GM19467 (cell line): ENCODE measurements around the gene S100A1.
"Not testable (repeated sequence)": the region's sequence is repeated elsewhere in the genome, so short reads cannot be mapped to it uniquely, and the experiment has no call there.

Experiments used
- ATAC-seq: cut with Tn5 transposase; IDR thresholded peaks from one replicate; pipeline ENCODE4 v1.9.1; 2021; ENCODE audit warnings: mild to moderate bottlenecking, moderate library complexity; ENCODE audit not compliant: unreplicated experiment

The S100A1 gene

GRCh38 chr1:153651771-153652170 is 23.5 kb downstream of the S100A1 start:
- ATAC-seq, result no peak

DNA sequence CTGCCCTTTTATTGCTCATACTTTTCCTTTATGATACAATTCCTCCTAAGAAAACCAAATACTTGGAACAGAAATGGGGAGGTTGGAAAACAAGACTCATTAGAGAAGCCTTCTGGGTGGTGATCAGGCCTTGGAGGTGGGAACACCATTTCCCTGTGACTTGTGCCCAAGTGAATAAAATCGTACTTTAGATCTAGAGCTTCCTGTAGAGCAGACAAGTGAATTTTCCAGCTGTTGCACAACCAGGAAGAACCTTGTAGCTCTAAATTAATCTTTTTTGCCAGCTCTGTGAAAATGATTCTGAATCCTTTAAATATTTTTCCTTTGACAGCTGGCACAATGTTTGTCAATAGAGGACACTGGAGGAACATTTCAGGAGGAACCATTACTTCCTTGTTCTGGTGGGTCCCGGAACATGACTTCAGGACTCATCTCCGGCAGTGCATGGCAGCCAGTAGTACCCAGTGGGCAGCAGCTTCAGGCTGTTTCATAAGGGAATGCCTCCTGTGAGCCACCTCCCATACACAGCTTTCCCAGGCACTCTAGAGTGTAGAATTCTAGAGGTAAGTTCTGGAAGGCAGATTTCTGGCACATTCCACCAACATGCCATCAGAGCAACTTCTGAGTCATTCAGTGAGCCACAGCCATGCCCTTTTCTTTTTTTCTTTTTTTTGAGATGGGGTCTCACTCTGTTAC is 24.7 kb downstream of the S100A1 start:
- ATAC-seq, result no peak

GRCh38 chr1:153655333-153655732 is 27.1 kb downstream of the S100A1 start:
- ATAC-seq, result no peak

DNA sequence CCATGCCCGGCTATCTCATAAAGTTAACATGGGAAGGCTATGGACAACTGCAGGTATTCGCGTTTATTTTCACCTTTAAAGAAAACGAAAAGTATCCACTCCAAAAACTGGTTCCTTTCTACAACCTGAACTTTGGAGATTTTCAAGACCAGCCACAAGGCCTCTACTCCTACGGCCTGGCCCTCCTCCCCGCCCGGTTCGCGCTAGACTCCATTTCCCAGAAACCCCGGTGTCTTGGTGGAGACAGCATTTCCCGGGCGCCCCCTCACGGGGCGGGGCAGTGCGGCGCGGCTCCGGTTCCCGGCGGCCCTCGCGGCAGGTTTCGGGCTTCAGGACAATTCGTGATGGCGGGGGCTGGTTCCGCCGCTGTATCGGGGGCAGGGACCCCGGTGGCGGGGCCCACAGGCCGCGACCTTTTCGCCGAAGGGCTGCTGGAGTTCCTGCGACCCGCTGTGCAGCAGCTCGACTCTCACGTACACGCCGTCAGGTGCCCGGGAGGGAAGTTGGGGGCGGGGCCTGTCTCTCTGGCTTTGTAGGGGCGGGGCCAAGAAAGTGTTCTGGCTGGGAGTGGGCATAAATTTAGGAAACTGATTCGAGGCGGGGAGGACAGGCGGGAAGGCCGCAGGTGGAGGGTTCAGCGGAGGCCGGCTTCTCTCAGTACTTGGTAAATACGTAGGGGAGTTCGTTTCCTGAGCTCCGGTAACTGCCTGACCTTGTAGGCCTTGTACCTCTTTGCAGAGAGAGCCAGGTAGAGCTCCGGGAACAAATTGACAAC is 30.4 kb downstream of the S100A1 start, which contains the start of gene SNAPIN:
TSS of gene SNAPIN (plus strand) at position 304 of the 775 bp plus-strand sequence. CDS start at position 345, 41 bp downstream.
- peak; percentile 86 for ATAC-seq

DNA sequence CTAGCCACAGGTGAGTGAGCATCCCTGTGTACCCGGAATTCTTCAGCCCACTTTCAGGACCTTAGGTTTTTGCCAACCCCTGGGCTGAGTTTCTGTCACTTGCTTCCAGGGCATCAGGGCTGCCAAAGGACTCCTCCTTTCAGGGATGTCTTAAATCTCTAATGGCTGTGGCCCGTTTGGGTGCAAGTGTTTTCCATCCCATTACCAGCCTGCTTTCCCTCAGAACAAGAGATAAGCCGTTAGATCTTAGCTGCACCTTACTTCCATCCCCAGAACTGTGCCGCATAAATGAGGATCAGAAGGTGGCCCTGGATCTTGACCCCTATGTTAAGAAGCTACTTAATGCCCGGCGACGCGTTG is 30.9 kb downstream of the S100A1 start:
- no peak for ATAC-seq

DNA sequence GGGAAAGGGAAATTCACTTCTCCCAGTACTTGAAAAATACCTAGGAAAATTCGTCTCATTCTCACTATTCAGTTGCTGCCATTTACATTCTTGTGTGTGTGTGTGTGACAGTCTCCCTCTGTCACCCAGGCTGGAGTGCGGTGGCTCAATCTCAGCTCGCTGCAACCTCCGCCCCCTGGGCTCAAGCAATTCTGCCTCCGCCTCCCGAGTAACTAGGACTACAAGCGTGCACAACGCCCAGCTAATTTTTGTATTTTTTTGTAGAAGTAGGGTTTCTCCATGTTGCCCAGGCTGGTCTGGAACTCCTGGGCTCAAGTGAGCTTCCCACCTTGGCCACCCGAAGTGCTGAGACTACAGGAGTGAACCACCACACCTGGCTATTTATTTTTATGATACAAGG is 31.4 kb downstream of the S100A1 start:
- no peak for ATAC-seq

DNA sequence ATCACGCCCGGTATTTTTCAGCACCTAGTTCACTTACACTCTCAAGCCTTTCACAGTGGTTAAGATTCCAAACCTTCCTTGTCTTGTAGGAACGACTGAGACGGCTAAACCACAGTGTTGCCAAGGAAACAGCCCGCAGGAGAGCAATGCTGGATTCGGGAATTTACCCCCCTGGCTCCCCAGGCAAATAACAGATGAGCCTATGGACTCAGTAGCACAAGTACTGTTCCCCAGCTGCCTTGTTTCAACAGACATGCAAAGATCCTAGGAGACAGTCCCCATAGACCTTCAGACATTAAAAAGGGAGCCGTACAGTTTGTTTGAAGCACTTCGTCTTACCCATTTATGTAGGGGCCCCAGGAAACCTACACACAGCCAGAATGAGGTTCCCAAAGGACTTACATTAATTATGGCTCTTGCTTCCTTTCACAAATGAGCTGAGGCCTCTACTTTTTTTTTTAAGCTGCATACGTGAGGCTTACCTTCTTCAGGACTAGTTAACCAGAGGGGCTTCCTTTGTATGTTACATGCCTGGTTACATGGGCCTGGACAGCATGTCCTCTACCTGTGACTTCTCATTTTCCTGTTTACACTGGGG is 33.0 kb downstream of the S100A1 start:
- ATAC-seq, result no peak

DNA sequence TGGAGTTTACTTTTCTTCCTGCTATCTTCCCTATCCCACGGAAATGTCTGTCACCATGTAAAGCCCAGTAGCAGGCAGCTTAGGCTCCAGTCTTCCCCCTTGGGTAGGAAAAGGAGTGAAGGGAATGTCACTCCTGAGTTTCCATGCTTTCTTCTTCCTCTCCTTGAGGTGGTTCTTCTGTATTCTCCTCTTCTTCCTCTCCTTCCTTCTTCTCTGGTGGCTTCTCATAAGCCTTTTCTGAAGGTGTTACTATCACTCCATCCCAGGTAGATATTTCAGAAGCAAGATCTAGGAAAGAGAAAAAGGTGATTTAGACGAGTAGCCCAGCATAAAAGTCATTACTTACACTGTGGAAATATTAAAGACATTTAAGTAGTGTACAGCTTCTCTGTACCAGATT is 34.0 kb downstream of the S100A1 start:
- no peak for ATAC-seq

DNA sequence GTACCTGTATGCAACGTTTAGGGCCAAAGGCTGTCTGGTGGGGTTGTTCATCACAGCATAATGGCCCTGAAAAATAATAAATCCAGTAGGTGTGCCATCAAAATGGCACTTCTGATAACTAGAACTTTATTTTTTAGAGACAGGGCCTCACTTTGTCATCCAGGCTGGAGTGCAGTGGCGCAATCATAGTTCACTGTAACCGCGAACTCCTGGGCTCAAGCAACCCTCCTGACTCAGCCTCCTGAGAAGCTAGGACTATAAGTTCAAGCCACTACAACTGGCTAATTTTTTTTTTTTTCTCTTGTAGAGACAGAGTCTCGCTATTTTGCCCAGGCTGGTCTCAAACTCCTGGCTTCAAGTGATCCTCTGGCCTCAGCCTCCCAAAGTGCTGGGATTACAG is 35.0 kb downstream of the S100A1 start:
- ATAC-seq, result no peak

GRCh38 chr1:153667439-153667838 is 39.2 kb downstream of the S100A1 start:
- no peak for ATAC-seq

DNA sequence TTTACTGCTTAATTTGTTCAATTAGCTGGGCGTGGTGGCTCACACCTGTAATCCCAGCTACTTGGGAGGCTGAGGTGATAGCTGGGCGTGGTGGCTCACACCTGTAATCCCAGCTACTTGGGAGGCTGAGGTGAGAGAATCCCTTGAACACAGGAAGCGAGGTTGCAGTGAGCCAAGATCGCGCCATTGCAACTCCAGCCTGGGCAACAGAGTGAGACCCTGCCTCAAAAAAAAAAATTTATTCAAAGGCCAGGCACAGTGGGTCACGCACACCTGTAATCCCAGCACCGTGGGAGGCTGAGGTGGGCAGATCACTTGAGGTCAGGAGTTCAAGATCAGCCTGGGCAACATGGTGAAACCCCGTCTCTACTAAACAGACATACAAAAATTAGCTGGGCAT is 40.4 kb downstream of the S100A1 start:
- ATAC-seq, result not testable (repeated sequence)

- no peak for ATAC-seq
Measured at GRCh38 chr1:153669606-153670005, 41.4 kb downstream of the S100A1 start.

DNA sequence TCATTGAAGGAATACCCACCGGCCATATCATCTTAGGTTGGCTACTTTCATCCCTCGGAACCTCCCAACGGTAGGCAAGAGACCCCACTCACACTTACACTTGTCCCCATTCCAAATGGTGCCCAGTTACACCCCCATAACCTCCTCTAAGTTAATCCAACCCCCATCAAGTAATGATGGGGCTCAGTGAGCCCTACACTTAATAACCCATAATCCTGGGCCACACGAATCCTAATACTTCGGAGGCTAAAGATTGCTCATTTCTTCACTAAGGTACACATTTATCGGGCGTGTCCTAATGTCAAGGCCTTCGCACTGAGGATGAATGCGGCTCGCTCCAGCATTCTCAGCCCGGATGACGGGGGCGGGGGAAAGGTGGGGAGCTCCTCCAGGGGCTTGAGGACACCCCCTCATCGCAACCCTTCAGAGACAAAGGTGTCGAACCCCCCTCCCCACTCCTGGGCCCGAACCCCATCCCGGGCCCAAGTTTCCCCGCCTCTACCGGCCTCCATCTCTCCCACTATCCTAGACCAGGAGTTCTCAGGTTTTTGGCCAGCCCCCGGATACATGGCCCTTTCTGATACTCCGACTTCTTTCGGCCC is 42.1 kb downstream of the S100A1 start:
- no peak for ATAC-seq

DNA sequence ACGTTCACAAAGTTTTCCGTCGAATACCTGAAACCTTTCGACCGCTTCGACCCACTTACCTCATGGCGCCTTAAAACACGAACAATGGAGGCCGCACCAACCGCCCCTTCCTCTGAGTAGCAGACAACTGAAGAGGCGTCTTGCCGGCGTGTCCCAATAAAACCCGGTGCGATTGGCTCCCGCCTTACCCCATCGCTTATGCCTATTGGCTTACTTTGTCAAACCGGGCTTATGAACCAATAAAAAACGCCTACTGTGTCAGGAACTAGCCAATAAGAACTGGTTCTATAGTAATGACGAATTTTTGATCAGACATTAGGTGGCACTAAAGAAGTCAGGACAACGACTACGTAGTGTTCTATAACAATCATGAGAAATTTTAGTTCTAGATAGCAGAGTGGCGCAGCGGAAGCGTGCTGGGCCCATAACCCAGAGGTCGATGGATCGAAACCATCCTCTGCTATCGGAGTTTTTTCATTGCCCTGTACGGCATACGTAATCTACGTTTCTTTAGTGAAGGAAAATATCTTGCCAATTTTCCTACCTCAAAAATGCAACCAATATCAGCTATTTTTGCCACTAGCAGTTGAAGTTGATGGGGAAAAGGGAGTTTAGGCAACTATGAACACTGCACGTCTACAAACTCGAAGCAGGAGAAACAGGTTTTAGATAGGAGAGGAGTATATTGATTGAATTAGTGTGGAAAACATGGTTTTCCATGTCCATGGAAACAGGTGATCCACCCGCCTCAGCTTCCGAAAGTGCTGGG is 42.8 kb downstream of the S100A1 start, which contains the start of gene ILF2:
TSS of gene ILF2 (minus strand) at position 135 of the 769 bp plus-strand sequence. CDS start at position 64, 71 bp downstream.
- peak; percentile 96 for ATAC-seq

DNA sequence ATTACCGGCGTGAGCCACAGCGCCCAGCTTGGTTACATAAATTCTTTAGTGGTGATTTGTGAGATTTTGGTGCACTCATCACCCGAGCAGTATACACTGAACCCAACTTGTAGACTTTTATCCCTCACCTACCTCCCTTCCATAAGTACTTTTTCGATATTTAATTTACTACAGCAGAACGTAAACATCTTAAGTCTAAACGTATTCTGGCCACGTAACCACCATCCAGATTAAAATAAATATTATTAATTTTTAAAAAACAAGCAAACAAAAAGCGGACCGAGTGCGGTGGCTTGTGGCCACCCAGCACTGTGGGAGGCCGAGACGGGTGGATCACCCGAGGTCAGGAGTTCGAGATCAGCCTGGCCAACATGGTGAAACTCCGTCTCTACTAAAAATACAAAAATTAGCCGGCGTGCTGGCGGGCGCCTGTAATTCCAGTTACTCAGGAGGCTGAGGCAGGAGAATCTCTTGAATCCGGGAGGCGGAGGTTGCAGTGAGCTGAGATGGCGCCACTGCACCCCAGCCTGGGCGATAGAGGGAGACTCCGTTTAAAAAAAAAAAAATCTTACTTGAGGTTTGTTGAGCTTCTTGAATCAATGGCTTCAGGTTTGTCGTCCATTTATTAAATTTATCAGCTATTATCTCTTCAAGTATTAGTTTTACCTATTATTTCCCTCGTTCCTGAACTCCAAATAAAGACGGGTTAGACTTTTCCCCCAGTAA is 43.6 kb downstream of the S100A1 start:
- peak; percentile 5 for ATAC-seq

DNA sequence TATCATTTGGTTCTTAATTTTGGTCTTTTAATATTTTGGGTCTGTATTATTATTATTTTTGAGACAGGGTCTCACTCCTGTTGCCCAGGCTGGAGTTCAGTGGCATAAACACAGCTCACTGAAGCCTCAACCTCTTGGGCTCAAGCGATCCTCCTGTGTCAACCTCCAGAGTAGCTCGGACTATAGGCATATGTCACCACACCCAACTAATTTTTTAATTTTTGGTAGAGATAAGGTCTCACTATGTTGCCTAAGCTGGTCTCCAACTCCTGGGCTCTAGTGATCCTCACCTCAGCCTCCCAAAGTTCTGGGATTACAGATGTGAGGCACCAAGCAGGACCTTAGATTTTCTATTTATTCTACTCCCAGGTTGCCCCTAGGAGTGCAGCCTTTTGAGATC is 45.3 kb downstream of the S100A1 start:
- no peak for ATAC-seq

DNA sequence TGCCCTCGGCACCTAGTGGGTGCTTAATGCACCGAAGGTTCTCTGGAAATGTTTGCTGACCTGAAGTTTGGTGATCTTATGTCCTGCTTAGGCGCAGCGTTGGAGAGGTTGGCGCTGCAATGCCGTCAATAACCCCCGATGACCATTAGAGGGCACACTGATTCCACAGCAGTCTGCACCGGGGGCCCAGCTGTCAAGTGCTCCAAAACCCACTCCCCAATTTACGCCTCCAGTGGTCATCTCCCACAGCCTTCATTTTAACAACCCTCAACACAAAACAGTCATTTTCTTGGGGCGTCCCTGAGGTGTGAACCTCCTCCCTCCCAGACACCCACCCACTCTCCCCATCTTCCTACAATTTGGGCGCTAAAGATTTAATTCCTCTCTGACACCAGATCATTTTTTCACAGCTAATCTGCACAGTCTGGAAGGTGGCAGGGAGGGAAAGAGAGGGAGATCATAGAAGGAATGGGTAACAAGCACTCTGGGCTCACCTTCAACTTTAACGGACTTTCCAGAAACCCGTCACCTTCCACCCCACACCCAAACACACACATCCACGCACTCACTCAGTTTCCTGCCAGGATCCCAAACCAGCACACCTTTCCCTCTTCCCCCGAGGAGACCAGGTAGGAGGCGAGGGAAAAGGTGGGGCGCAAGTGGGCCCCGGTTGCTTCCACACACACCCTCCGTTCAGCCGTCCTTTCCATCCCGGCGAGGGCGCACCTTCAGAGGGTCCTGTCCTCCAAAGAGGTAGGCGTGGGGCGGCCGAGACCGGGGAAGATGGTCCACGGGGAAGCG is 49.7 kb downstream of the S100A1 start:
- ATAC-seq, result no peak

GRCh38 chr1:153678519-153679336 is 50.5 kb downstream of the S100A1 start, which contains the start of gene NPR1:
TSS of gene NPR1 (plus strand) at chr1:153678688. CDS start at chr1:153679109, 421 bp downstream.
- ATAC-seq, result no peak
